Measurements from ENCODE around the gene ZNF431.

The ZNF431 gene

DNA sequence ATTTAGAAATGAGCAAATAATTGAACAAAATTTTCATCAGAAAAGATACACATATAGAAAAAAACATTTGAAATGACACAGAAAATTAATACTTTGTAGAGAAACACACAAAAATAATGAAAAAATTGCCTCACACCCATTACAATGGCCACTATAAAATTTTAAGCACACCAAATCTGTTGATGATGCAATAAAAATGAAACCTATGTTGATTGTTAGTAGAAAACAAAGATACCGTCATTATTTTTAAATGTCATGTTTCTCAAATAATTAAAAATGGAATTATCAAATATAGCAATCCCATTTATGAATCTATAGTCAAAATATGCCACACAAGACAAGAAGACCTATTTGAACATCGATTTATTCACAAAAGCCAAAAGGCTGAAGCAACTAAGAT is 96.8 kb downstream of the ZNF431 start:
- Histone ChIP-seq H3K9ac (ENCODE audit: low read depth, low read length) (no peak overlapping the region), H3K36me3 (ENCODE audit: control insufficient read depth, insufficient read depth, low read length) (no peaks in the 10 kb centered on the region), H3K4me1 (ENCODE audit: control insufficient read depth, insufficient read depth, low read length) (no peaks in the 10 kb centered on the region), H3K27me3 (ENCODE audit: control insufficient read depth, insufficient read depth, low read length) (no peaks in the 10 kb centered on the region), H3K9me3 (ENCODE audit: control insufficient read depth, insufficient read depth, low read length) (no peaks in the 10 kb centered on the region), H3K4me3 (ENCODE audit: low read depth, low read length) (no peak overlapping the region)

Measured in iPS-15b (cell line).